ENCODE data around the gene ABCD1. TPM values are rescaled to one million over a fixed set of nuclear protein-coding genes. Genes with fewer than 3 reads are reported as not detected.
A peak's percentile ranks its signal among the peaks of the same experiment; 100 is the strongest.

The ABCD1 gene
- total and polyA plus RNA-seq, 9 of the 15 experiments (the other 6 are each of a cell fraction or from before 2014, with no cell fraction given) = 0.07 to 6.9 (median 2.2) TPM

DNA sequence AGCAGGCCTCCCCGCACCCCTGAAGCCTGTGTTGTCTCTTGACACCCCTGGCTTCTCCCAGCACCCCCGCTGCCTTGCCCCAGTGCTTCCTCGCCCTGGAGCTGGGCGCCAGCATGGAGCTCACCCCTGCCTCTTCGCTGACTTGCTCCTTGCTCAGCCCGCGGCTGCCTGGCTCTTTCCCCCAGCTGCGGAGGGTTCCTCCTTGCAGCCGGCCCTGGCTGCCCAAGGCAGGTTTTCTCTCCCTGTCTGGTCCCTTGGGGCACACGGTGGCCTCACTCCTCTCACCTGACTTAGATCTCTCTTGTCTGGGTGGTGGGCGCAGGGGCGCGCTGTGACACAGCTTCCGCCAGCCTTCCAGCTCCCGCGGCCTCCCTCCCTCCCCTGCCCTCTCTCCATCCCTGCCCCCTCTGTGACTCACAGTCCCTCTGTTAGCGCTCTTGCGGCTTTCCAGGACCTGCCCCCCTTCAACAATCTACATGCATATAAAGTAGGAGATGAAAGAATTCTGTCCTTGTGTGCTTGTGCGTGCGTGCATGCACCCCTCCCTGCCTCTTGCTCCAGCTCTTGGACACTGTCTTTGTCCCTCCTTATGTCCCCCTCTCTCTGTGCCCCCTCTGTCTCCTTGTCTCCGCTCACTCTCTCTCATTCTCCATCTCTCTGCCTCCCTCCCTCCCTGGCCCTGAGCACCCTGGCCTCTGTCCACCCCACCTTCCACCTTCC lies 41.6 kb downstream of the ABCD1 start (continued):
- TF ChIP-seq ZNF589 (CRISPR knock-in tag; IDR thresholded peaks at IDR 0.05; ENCODE audit: low read depth) (no peak), EP300 (IDR thresholded peaks at IDR 0.05; ENCODE audit: low read length) (no peak), FOSL1 (tag; conservative IDR thresholded peaks at IDR 0.05) (peak; percentile 89), ZNF274 (IDR thresholded peaks at IDR 0.05; ENCODE audit: borderline replicate concordance, low read depth, low read length) (no peak), ZKSCAN8 (CRISPR knock-in tag; IDR thresholded peaks at IDR 0.05) (no peak)
- TF ChIP-seq, protein P1, sequence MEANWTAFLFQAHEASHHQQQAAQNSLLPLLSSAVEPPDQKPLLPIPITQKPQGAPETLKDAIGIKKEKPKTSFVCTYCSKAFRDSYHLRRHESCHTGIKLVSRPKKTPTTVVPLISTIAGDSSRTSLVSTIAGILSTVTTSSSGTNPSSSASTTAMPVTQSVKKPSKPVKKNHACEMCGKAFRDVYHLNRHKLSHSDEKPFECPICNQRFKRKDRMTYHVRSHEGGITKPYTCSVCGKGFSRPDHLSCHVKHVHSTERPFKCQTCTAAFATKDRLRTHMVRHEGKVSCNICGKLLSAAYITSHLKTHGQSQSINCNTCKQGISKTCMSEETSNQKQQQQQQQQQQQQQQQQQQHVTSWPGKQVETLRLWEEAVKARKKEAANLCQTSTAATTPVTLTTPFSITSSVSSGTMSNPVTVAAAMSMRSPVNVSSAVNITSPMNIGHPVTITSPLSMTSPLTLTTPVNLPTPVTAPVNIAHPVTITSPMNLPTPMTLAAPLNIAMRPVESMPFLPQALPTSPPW (CRISPR knock-in tag; IDR thresholded peaks at IDR 0.05) = peak; percentile 86
- TF ChIP-seq, protein P2, sequence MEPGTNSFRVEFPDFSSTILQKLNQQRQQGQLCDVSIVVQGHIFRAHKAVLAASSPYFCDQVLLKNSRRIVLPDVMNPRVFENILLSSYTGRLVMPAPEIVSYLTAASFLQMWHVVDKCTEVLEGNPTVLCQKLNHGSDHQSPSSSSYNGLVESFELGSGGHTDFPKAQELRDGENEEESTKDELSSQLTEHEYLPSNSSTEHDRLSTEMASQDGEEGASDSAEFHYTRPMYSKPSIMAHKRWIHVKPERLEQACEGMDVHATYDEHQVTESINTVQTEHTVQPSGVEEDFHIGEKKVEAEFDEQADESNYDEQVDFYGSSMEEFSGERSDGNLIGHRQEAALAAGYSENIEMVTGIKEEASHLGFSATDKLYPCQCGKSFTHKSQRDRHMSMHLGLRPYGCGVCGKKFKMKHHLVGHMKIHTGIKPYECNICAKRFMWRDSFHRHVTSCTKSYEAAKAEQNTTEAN (CRISPR knock-in tag; IDR thresholded peaks at IDR 0.05) = no peak
